Measurements from ENCODE around the gene CTDNEP1.

Gene CTDNEP1

DNA sequence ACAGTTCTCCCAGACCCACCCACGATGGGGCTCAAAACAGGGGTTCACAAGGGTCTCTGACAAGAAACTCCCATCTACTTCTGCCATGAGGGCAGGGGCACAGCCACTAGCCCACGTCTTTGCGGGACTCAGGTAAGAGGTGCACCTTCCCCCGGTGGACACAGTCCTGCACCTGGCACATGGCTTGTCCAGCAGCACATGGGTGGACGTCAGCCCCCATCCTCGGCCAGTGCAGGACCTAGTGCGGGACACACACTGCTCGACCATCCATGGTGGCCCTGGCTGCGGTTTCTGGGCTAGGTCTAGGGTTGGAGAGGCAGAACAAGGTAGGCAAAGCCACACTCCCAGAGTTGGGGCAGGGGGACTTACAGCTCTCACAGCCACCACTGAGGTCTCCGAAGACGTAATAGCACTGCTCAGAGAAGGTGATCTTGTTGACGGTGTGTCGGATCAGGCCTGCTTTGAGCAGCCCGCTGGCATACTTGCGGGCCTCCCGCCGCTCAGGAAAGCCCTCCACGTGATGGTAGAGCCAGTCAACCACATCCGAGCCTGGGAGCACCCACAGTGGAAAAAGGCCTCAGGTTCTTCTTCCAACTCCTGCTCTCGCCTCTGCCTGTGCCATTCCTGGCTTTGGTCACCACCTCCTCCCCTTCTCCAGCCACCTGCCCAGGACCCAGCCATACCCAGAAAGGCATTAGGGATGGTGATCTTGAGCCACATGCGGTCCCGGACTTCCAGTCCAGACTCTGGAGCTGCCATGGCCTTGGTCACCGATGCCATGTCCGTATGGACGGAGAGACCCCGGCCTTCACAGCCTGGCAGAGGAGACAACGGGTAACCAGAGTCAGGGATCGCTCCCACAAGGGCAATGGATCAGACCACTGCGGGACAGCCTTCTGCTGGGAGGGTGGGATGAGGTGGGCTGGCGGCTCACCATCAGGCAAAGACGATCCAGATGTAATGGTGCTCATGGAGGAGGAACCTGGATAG, 24.5 kb downstream of the CTDNEP1 start:
- no peak for DNase-seq

- DNase-seq = no peak
Measured at GRCh38 chr17:7225711-7226331, 25.7 kb downstream of the CTDNEP1 start.

GRCh38 chr17:7224661-7225111, 26.8 kb downstream of the CTDNEP1 start:
- no peak for DNase-seq

- no peak for DNase-seq
Measured at GRCh38 chr17:7224110-7224509, 27.4 kb downstream of the CTDNEP1 start.

DNA sequence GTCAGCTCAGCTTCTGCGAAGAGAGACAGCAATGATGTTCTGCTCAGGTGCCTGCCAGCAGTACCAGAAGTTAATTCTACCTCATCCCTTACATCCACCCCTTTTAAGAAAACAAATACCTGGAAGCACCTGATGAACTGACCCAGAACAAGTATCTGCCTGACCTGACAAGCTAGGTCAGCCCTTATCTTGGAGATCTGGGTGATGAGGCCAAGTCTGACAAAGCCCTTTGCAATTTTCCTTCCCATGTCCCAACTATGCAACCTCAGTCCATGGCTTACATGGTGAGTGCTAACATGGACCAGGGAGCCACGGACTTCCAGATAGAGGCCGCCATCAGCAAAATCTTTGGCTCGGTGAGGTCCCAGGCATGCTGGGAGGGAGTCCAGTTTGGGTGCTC, 28.2 kb downstream of the CTDNEP1 start:
- DNase-seq = no peak

DNA sequence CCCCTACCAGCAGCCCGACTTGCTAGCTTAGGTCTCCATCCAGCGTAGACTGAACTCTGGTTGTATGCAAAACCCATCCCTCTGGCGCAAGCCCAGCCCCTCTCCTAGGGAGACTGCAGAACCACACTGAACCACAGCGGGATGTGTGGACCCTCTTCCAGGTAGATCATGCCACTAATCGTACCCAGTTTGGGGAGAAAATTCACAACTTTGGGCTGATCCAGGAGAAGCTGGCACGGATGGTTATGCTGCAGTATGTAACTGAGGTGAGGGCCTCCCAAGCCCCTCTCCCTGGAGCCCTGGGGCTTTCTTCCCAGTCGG, 28.6 kb downstream of the CTDNEP1 start:
- no peak for DNase-seq

GRCh38 chr17:7222093-7222971, 29.2 kb downstream of the CTDNEP1 start:
- no peak for DNase-seq

DNA sequence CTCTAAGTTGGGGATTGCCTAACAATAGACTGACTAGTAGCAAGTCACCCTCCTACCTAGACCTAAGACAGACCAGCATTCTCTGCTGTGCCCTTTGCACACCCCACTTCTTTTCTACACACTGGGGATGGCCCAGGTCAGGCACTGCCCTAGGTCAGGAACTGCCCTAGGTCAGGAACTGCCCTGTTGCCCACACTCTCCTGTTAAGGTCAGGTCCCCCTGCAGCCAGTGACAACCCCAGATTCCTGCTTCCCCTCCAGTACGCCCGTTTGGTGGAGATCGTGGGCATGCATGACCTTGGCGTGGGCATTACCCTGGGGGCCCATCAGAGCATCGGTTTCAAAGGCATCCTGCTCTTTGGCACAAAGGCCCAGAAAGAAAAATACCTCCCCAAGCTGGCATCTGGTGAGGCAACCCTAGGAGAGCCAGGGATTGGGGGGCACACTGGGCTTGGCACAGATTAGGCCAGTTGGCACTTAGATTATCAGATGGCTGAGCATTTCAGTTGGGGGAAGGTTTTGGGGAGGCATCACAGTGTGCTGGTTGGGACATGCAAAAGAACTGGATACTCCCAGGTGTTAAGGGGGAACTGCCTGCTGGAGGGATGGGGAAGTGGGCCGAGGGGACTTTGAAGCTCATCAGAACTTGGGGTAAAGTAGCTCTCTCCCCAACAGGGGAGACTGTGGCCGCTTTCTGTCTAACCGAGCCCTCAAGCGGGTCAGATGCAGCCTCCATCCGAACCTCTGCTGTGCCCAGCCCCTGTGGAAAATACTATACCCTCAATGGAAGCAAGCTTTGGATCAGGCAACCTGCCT, 30.0 kb downstream of the CTDNEP1 start:
- DNase-seq = no peak

DNA sequence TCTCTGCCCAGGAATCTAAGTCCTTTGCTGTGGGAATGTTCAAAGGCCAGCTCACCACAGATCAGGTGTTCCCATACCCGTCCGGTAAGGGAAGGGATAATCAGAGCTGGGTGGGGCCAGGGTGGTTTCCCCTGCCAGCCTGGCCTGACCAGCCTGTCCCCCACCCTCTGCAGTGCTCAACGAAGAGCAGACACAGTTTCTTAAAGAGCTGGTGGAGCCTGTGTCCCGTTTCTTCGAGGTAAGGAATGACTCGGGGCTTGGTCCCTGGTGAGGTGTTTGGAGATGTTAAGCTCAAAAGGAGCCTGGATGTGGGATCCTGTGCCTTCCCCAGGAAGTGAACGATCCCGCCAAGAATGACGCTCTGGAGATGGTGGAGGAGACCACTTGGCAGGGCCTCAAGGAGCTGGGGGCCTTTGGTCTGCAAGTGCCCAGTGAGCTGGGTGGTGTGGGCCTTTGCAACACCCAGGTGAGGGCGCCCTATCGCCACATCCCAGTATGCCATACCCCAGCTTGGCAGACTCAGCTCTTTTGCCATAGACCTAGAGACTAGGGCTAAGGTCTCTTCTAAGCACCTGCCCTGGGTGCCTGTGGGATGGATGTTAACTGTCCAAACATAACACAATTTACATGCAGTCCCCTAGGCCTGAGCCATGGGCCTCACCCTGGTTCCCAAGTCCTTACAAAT, 30.8 kb downstream of the CTDNEP1 start:
- DNase-seq = peak; percentile 59

- peak; percentile 75 for DNase-seq
Measured at GRCh38 chr17:7219812-7220592, 31.5 kb downstream of the CTDNEP1 start, which contains the start of the genes ACADVL and DLG4. ACADVL (plus strand) TSS chr17:7219938; CDS start chr17:7219985, 47 bp downstream. DLG4 (minus strand) TSS chr17:7219836.

GRCh38 chr17:7219229-7219811, 32.2 kb downstream of the CTDNEP1 start:
- DNase-seq = no peak

DNA sequence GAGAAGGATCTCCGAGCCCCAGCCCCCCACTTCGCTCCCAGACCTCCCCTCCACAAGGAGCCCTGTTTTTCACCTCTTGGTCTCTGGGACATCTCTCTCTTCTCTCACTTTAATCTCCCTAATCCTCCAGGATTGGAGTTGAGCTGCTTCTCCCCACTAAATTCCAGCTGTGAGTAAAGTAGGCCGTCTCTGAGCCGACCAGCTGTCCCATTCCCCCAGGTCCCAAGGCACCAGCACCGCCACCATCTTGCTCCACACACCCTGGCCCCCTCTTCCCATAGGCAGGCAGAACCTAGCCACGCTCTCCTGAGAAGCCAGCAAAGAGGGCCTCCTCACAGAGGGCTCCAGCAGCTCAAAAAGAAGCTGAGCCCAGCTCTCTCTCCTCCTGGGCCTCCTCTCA, 32.8 kb downstream of the CTDNEP1 start:
- DNase-seq = no peak

DNA sequence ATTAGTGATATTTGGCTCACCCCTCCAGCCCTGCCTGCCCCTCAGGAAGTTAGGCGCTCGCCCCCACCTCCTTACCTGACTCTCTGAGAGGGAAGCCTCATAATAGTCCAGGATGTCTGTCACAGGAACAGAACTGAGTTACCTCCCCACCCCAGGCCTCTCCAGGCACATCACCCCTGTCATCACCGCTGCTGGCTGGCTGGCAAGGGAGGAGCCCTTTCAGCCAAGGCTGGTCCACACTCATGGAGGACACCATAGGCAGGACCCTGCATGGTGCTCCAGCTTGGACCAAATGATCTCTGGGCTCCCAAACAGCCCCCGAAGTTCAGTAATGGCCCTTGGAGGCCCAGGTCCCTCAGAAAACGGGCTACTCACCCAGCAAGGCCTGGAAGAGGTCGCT, 33.4 kb downstream of the CTDNEP1 start:
- no peak for DNase-seq

DNA sequence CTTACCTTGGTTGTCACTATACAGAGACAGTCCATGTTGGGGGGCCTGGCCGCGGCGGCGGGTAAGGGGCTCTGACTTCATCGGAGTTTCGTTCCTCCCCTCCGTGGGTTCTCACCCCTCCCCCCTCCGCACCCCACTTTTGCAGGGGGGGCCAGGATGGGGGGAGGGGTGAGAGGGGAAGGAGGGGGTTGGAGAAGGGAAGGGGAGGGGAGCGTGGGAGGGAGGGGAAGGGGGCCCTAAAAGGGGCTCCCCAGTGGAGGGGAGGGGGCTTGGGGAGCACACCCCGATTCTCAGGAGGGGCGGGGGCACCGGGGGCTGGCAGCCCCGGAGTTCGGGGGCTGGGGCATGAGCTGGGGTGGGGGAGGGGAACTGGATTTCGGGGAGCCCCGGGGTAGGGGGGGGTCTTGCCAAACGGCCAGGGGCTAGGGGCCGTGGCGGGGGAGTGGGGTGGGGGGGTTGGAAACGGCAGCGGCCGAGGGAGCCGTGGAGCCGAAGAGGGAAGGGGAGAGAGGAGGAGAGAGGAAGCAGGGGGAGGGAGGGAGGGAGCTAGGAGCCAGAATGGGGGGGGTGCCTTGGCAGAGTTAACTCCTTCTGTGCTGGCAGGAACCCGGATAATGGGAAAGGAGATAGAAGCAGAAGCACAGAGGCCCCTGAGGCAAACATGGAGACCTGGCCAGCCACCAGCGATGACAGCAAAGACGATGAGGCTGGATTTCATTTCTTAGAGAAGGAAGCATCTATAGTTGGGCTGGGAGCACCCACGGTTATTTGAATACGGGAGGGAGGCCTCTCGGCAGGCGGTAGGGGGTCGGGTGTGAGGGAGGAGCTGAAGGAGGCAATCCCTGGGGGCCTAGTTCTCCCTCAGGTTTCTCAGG, 34.2 kb downstream of the CTDNEP1 start:
- peak; percentile 75 for DNase-seq

DNA sequence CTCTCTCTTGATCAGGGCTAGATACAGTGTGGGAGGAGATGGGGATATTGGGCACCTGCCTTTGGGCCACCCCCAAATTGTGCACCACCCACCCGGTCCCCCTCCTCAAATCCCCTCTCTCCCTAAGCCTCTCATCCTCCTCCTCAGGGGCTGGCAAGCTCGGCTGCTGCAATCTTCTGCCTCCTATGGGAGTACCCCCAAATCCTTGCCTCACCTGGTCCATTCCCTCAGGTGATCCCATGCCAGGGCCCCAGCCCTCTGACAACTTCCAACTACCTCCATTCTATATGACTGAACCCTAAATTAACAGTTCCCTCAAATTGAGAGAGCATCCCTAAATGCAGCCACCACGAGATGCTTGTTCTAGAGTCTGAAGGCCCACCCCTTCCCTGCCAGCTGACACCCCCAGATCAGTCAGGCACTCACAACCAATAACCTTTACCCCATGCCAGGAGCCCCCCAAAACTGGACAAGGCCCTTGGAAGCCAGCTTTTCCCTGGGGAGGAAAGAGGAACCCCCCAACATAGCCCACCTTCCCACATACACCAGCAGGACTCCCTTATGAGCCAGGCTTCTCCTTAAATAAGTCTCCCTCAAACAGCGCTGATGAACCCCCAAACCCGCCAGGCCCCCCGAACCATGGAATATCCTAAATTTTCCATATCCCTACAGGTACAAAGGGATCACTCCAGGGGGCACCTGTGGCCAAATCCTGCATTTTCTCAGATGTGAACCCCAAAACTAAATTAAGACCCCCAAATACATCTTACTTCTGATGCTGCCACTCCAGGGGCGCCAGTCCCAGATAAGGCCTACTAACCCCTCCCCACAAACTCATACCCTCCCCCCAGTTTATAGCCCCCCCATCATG, 35.1 kb downstream of the CTDNEP1 start:
- DNase-seq = no peak

GRCh38 chr17:7215652-7216180, 35.8 kb downstream of the CTDNEP1 start:
- peak; percentile 62 for DNase-seq

- no peak for DNase-seq
Measured at GRCh38 chr17:7215136-7215638, 36.3 kb downstream of the CTDNEP1 start.
